GM12878 (cell line): ENCODE measurements around the gene FMNL2.

Experiments
- POLR2AphosphoS5 ChIP-seq: IDR thresholded peaks from 2 replicates; pipeline ENCODE4 v1.6.1; 2011; ENCODE audit warnings: mild to moderate bottlenecking, low read length, inconsistent platforms
- SP1 ChIP-seq: IDR thresholded peaks from one replicate; pipeline ENCODE4 v1.6.1; 2011; ENCODE audit warnings: low read depth, low read length

- TF ChIP-seq SP1 (no peak), POLR2AphosphoS5 (no peak)
Observed at GRCh38 chr2:152445791-152446201, 110.8 kb downstream of the FMNL2 start.
